SK-N-SH (cell line): ENCODE results near the gene R3HDM1. TPM values are rescaled to one million over a fixed set of nuclear protein-coding genes. Genes with fewer than 3 reads are reported as not detected.

Source experiments
- CTCF ChIA-PET: fragments of 300-600, 350-600 bp; formaldehyde crosslinking; extraction: SDS; loops from one replicate; lab custom pipeline; 2021; lab: Yijun Ruan, JAX
- POLR2A ChIA-PET: fragments of 350-600 bp; sonication (Branson Sonifier 250); formaldehyde crosslinking; extraction: SDS; loops from one replicate; lab custom pipeline; 2020; ENCODE audit warnings: antibody characterized with exemption, inconsistent platforms; lab: Yijun Ruan, JAX
- DNase-seq: peaks from one replicate; pipeline ENCODE4 v3.0.0; 2012
- H2AFZ ChIP-seq: fragments of 200-600 bp; sonication (generic); 2 replicates; pipeline ENCODE4 v1.8.1; 2016; ENCODE audit warnings: antibody characterized with exemption, mild to moderate bottlenecking, low read depth
- H3F3A ChIP-seq: fragments of 200-600 bp; sonication (generic); replicated peaks from 2 replicates; pipeline ENCODE3; 2016; ENCODE audit warnings: antibody characterized with exemption, mild to moderate bottlenecking; ENCODE audit not compliant: insufficient read depth
- H3K27ac ChIP-seq, 2 experiments: fragments of 200-500 bp in 1 of 2; fragments of 200-600 bp in 1 of 2; sonication (Bioruptor generic) in 1 of 2; sonication (generic), shearing (Covaris generic) in 1 of 2; 2 replicates each; pipeline versions ENCODE4 v1.5.1 to v1.6.1; 2014 to 2016; ENCODE audit warnings: low read depth in 2 of 2, inconsistent platforms in 1 of 2, low read length in 1 of 2, mild to moderate bottlenecking in 1 of 2, mixed read lengths in 1 of 2
- H3K27me3 ChIP-seq: fragments of 200-600 bp; sonication (generic), shearing (Covaris generic); 2 replicates; pipeline ENCODE4 v1.6.1; 2016; ENCODE audit warnings: mixed run types; ENCODE audit not compliant: insufficient read depth
- H3K36me3 ChIP-seq, 2 experiments: fragments of 200-500 bp in 1 of 2; fragments of 200-600 bp in 1 of 2; sonication (Bioruptor generic) in 1 of 2; sonication (generic) in 1 of 2; replicated peaks in 1 of 2; 2 replicates each; pipeline versions ENCODE3 to v1.5.1; 2014 to 2016; ENCODE audit warnings: low read length in 1 of 2, mild to moderate bottlenecking in 1 of 2; ENCODE audit not compliant: insufficient read depth in 2 of 2, control insufficient read depth in 1 of 2
- H3K4me1 ChIP-seq, 2 experiments: fragments of 200-500 bp in 1 of 2; fragments of 200-600 bp in 1 of 2; sonication (Bioruptor generic) in 1 of 2; sonication (generic), shearing (Covaris generic) in 1 of 2; 2 replicates each; pipeline versions ENCODE4 v1.5.1 to v1.6.1; 2014 to 2016; ENCODE audit warnings: low read depth in 1 of 2, low read length in 1 of 2, mixed run types in 1 of 2; ENCODE audit not compliant: insufficient read depth in 2 of 2, control insufficient read depth in 1 of 2
- H3K4me2 ChIP-seq: fragments of 200-600 bp; sonication (generic), shearing (Covaris generic); 2 replicates; pipeline ENCODE4 v1.6.1; 2017; ENCODE audit warnings: mixed run types
- H3K4me3 ChIP-seq, 2 experiments: fragments of 200-500 bp in 1 of 2; fragments of 200-600 bp in 1 of 2; sonication (Bioruptor generic) in 1 of 2; sonication (generic), shearing (Covaris generic) in 1 of 2; 2 replicates each; pipeline versions ENCODE4 v1.5.1 to v1.8.1; 2014 to 2016; ENCODE audit warnings: low read depth in 2 of 2, inconsistent platforms in 1 of 2, low read length in 1 of 2, mild to moderate bottlenecking in 1 of 2, mixed read lengths in 1 of 2, moderate library complexity in 1 of 2
- H3K79me2 ChIP-seq: fragments of 200-600 bp; sonication (generic); 2 replicates; pipeline ENCODE4 v1.8.1; 2017; ENCODE audit warnings: mild to moderate bottlenecking; ENCODE audit not compliant: insufficient read depth
- H3K9ac ChIP-seq: fragments of 200-600 bp; sonication (generic); 2 replicates; pipeline ENCODE4 v1.6.1; 2017; ENCODE audit warnings: mixed run types
- H3K9me2 ChIP-seq: fragments of 200-600 bp; sonication (generic); 2 replicates; pipeline ENCODE4 v1.6.1; 2017; ENCODE audit warnings: mixed run types
- H3K9me3 ChIP-seq: fragments of 200-600 bp; sonication (generic); 2 replicates; pipeline ENCODE4 v1.6.1; 2017; ENCODE audit warnings: mixed run types, mild to moderate bottlenecking, moderate library complexity
- H4K20me1 ChIP-seq: fragments of 200-600 bp; sonication (generic); 2 replicates; pipeline ENCODE4 v1.6.1; 2017; ENCODE audit warnings: mild to moderate bottlenecking, mixed run types; ENCODE audit not compliant: insufficient read depth
- CHD2 ChIP-seq: fragments of 150-350 bp; IDR thresholded peaks from 2 replicates; pipeline ENCODE4 v1.6.1; 2018; ENCODE audit warnings: low read length; ENCODE audit not compliant: partially characterized antibody
- CTCF ChIP-seq: fragments of 200-600 bp; sonication (generic); IDR thresholded peaks from 2 replicates; pipeline ENCODE4 v1.6.1; 2017; ENCODE audit warnings: antibody characterized with exemption, mild to moderate bottlenecking, moderate library complexity
- ELF1 ChIP-seq: IDR thresholded peaks from 2 replicates; pipeline ENCODE4 v1.4.0; 2012
- EZH2phosphoT487 ChIP-seq: fragments of 200-600 bp; sonication (generic); IDR thresholded peaks from 2 replicates; pipeline ENCODE4 v1.6.1; 2017; ENCODE audit warnings: low read depth, mixed run types, mild to moderate bottlenecking, antibody characterized with exemption, moderate library complexity, borderline replicate concordance
- FOXJ3 ChIP-seq: sonication (generic); formaldehyde crosslinking; IDR thresholded peaks from 2 replicates; pipeline ENCODE4 v1.5.1; 2020; ENCODE audit warnings: mild to moderate bottlenecking, missing genetic modification reagents
- GABPA ChIP-seq: IDR thresholded peaks from 2 replicates; pipeline ENCODE4 v1.4.0; 2012; ENCODE audit warnings: low read depth, mild to moderate bottlenecking
- GATA2 ChIP-seq: sonication (generic); formaldehyde crosslinking; IDR thresholded peaks from 2 replicates; pipeline ENCODE4 v1.5.0; 2020; ENCODE audit warnings: mild to moderate bottlenecking, missing genetic modification reagents
- MXI1 ChIP-seq: IDR thresholded peaks from 2 replicates; pipeline ENCODE4 v1.6.1; 2012; ENCODE audit warnings: mild to moderate bottlenecking, low read depth, low read length, improper control_type of control experiment
- NFIC ChIP-seq: IDR thresholded peaks from 2 replicates; pipeline ENCODE4 v1.4.0; 2012; ENCODE audit warnings: borderline replicate concordance
- POLR2AphosphoS5 ChIP-seq: IDR thresholded peaks from 2 replicates; pipeline ENCODE4 v1.6.1; 2012; ENCODE audit warnings: low read depth, low read length
- RAD21 ChIP-seq: IDR thresholded peaks from 2 replicates; pipeline ENCODE4 v1.6.1; 2012; ENCODE audit warnings: mild to moderate bottlenecking, low read length
- SIN3A ChIP-seq: IDR thresholded peaks from 2 replicates; pipeline ENCODE4 v1.6.1; 2012; ENCODE audit warnings: low read depth, mild to moderate bottlenecking, low read length, moderate library complexity, borderline replicate concordance
- TCF12 ChIP-seq: IDR thresholded peaks from 2 replicates; pipeline ENCODE4 v1.4.0; 2012
- TEAD4 ChIP-seq: IDR thresholded peaks from 2 replicates; pipeline ENCODE4 v1.4.0; 2012; ENCODE audit warnings: mild to moderate bottlenecking, borderline replicate concordance; ENCODE audit not compliant: insufficient read depth
- USF1 ChIP-seq: IDR thresholded peaks from 2 replicates; pipeline ENCODE4 v1.4.0; 2012; ENCODE audit warnings: low read depth, borderline replicate concordance
- USF2 ChIP-seq: fragments of 150-350 bp; IDR thresholded peaks from 2 replicates; pipeline ENCODE4 v1.6.1; 2017; ENCODE audit warnings: antibody characterized with exemption, low read length, low read depth, borderline replicate concordance
- ZBTB33 ChIP-seq: IDR thresholded peaks from 2 replicates; pipeline ENCODE4 v1.4.0; 2012; ENCODE audit warnings: low read depth, borderline replicate concordance
- WGBS: methylation state at CpG from one replicate; pipeline ENCODE4 v1.1.6; 2017; ENCODE audit warnings: low lambda C conversion rate; 5-methylcytosine and 5-hydroxymethylcytosine counted together
- polyA plus RNA-seq, 3 experiments: library from polyadenylated mRNA; depleted of rRNA; stranded (reverse); fragments of >200 nt; gene quantifications; 2 replicates each; pipeline ENCODE4 v1.2.3, GENCODE V29; 2012

R3HDM1 gene
- polyA plus RNA-seq, 1 of the 3 experiments (the other 2 are of a cell fraction), result 38.2 TPM

- no peak overlapping the region for H2AFZ ChIP-seq
- H4K20me1 ChIP-seq, result no peaks in the 10 kb centered on the region
- no peak overlapping the region for H3K9ac ChIP-seq
- ChIA-PET CTCF (interaction anchor here (1.1 kb wide), 1 partner anchor 23 kb away, joined by 3 read pairs; no protein-coding TSS in a partner anchor), POLR2A (no interaction called here)
- no peaks in the 10 kb centered on the region for H3K9me2 ChIP-seq
- 98% methylated on average over 4 of the region's 5 CpGs for WGBS
- no peak overlapping the region for H3K27ac ChIP-seq
- no peak overlapping the region for H3K4me2 ChIP-seq
- H3F3A ChIP-seq, result no peaks in the 10 kb centered on the region
- no peaks in the 10 kb centered on the region for H3K9me3 ChIP-seq
- H3K79me2 ChIP-seq, result no peaks in the 10 kb centered on the region
- TF ChIP-seq USF1 (no peak), MXI1 (no peak), POLR2AphosphoS5 (no peak), GABPA (no peak), EZH2phosphoT487 (no peak), CTCF (no peak), ZBTB33 (no peak), ELF1 (no peak), FOXJ3 (no peak), TCF12 (no peak), TEAD4 (no peak), CHD2 (no peak), USF2 (no peak), SIN3A (no peak), RAD21 (no peak), GATA2 (CRISPR knock-in tag) (no peak), NFIC (no peak)
- no peak overlapping the region for H3K4me3 ChIP-seq
- no peak for DNase-seq
- no peaks in the 10 kb centered on the region for H3K36me3 ChIP-seq
- H3K4me1 ChIP-seq, result no peaks in the 10 kb centered on the region; a peak in 1 of 4 replicates
- no peaks in the 10 kb centered on the region for H3K27me3 ChIP-seq
Observed at GRCh38 chr2:135732561-135732960, 201.3 kb downstream of the R3HDM1 start.
